ENCODE results near the gene TIMMDC1. TPM values are rescaled to one million over a fixed set of nuclear protein-coding genes. Genes with fewer than 3 reads are reported as not detected.

The TIMMDC1 gene
- total and polyA plus RNA-seq, 8 donors: 26.3 to 165 (median 64.6) TPM

DNA sequence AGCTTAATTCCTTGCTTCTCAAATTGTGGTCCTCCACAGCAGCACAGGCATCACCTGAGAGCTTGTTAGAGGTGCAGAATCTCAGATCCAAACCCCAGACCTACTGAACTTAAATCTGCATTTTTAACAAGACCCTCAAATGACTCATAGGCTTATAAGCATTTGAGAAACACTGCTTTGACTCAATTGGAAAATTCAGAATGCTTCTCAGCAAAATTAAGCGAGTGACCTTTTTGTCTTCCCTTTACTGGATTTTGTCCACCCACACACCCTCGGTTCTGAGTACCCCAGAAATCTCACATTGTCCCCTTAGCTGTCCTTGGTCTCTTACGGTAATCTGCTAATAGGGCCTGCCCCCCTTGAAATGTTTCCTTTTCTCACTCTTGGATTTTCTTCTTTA, 43.2 kb downstream of the TIMMDC1 start:
- WGBS, 5 donors: 70 to 80% (median 77%) methylated on average over 3 of the region's 3 CpGs
- H3K4me1 ChIP-seq: no peaks in the 10 kb centered on the region
- H3K36me3 ChIP-seq: no peaks in the 10 kb centered on the region
- TF ChIP-seq, protein P1, sequence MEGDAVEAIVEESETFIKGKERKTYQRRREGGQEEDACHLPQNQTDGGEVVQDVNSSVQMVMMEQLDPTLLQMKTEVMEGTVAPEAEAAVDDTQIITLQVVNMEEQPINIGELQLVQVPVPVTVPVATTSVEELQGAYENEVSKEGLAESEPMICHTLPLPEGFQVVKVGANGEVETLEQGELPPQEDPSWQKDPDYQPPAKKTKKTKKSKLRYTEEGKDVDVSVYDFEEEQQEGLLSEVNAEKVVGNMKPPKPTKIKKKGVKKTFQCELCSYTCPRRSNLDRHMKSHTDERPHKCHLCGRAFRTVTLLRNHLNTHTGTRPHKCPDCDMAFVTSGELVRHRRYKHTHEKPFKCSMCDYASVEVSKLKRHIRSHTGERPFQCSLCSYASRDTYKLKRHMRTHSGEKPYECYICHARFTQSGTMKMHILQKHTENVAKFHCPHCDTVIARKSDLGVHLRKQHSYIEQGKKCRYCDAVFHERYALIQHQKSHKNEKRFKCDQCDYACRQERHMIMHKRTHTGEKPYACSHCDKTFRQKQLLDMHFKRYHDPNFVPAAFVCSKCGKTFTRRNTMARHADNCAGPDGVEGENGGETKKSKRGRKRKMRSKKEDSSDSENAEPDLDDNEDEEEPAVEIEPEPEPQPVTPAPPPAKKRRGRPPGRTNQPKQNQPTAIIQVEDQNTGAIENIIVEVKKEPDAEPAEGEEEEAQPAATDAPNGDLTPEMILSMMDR (IDR thresholded peaks at IDR 0.05): no peak
- TF ChIP-seq POLR2AphosphoS5 (IDR thresholded peaks at IDR 0.05) (no peak), EP300 (IDR thresholded peaks at IDR 0.05) (no peak), POLR2A (IDR thresholded peaks at IDR 0.05) (no peak)
- H3K4me3 ChIP-seq: no peak overlapping the region
- H3K27me3 ChIP-seq: no peaks in the 10 kb centered on the region
- no peak for DNase-seq
- intact Hi-C loops (cut with DNase I; ENCODE audit: low total_unique reads): no loop called here
- no peak overlapping the region for H3K27ac ChIP-seq
- H3K9me3 ChIP-seq: no peaks in the 10 kb centered on the region

DNA sequence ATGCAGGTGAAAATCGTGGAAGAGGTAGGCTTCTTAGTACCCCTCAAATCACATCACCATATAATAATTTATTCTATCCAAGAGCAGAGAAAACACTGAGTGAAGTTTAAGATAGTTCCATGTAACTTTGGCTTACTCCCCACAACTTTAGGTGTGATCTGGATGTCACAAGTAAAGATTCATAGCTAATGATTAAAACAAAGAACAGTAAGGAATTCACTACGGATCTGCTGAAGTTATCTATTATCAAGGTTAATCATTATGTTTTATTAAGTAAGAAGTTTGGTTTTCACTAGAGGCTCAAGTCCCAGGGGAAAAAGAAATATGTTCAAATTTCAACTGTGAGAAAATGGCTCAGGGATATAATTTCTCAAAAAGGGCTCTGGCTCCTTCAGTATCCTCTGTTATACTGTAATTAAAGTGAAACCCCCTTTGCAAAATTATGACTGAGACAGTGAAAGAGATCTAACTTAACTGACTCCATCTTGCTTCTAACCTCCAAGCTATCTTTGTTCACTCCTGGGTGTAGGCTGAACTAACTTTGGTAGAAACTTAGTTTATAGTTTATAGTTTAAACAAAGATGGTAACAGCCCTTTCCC, 43.9 kb downstream of the TIMMDC1 start:
- no peaks in the 10 kb centered on the region for H3K36me3 ChIP-seq
- no peaks in the 10 kb centered on the region for H3K4me1 ChIP-seq
- intact Hi-C loops (cut with DNase I; ENCODE audit: low total_unique reads): no loop called here
- TF ChIP-seq POLR2A (IDR thresholded peaks at IDR 0.05) (no peak), EP300 (IDR thresholded peaks at IDR 0.05) (no peak), POLR2AphosphoS5 (IDR thresholded peaks at IDR 0.05) (no peak)
- TF ChIP-seq, protein P1 (IDR thresholded peaks at IDR 0.05): no peak
- DNase-seq: no peak
- H3K9me3 ChIP-seq: no peaks in the 10 kb centered on the region
- no peaks in the 10 kb centered on the region for H3K27me3 ChIP-seq
- H3K27ac ChIP-seq: no peak overlapping the region
- 60 to 72% (median 67%) methylated on average over 2 of the region's 2 CpGs for WGBS, 5 donors
- H3K4me3 ChIP-seq: no peak overlapping the region

DNA sequence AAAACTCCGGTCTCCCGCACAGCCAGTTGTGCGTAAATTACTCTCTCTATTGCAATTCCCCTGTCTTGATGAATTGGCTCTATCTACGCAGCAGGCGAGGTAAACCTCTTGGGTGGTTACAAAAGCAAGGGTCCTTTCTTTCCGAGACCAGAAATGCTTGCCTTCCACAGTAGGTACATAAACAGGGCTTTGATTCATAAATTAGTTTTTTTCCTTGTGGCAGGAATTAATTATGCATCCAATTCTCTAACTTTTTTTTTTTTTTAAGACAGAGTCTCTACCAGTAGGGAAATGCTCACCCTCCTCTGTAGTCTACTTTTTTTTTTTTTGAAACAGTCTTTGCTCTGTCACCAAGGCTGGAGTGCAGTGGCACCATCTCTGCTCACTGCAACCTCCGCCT, 44.8 kb downstream of the TIMMDC1 start:
- no peak overlapping the region for H3K27ac ChIP-seq

DNA sequence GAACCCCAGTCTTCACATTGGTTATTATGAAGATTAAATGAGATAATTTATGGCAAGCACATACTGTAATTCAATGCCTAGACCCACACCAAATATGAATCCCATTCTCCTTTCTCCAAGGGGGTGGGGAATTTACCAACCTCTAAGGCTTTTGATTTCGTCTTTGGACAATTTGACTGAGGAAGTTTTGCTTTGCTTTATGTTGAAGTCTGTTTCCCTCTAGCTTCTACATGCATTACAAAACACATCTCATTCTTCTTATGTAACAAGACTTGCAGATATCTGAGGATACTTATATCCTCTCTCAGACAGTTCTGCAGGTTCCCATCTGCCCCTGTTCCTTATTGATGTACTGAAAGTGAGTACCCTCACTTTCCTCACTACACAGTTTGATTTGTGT, 48.9 kb downstream of the TIMMDC1 start:
- Histone ChIP-seq H3K4me1 (no peaks in the 10 kb centered on the region), H3K36me3 (no peaks in the 10 kb centered on the region), H3K4me3 (no peak overlapping the region), H3K27ac (no peak overlapping the region), H3K9me3 (no peaks in the 10 kb centered on the region), H3K27me3 (no peaks in the 10 kb centered on the region)
- DNase-seq: no peak
- TF ChIP-seq EP300 (IDR thresholded peaks at IDR 0.05): no peak
- TF ChIP-seq, protein P1 (IDR thresholded peaks at IDR 0.05): no peak
- TF ChIP-seq POLR2A (IDR thresholded peaks at IDR 0.05): no peak
- TF ChIP-seq POLR2AphosphoS5 (IDR thresholded peaks at IDR 0.05): no peak
- 83 to 92% (median 85%) methylated on average over 1 of the region's 1 CpG for WGBS, 5 donors
- intact Hi-C loops (cut with DNase I; ENCODE audit: low total_unique reads): no loop called here

More for the DNA sequence above, 44.8 kb downstream of the TIMMDC1 start:
- TF ChIP-seq POLR2A (IDR thresholded peaks at IDR 0.05) (no peak), POLR2AphosphoS5 (IDR thresholded peaks at IDR 0.05) (no peak), EP300 (IDR thresholded peaks at IDR 0.05) (no peak)
- TF ChIP-seq, protein P1 (IDR thresholded peaks at IDR 0.05): no peak
- no peak for DNase-seq
- H3K4me3 ChIP-seq: no peak overlapping the region
- intact Hi-C loops (cut with DNase I; ENCODE audit: low total_unique reads): no loop called here
- H3K27me3 ChIP-seq: no peaks in the 10 kb centered on the region
- WGBS, 5 donors: 82 to 94% (median 87%) methylated on average over 7 of the region's 7 CpGs
- H3K4me1 ChIP-seq: no peaks in the 10 kb centered on the region
- no peaks in the 10 kb centered on the region for H3K36me3 ChIP-seq
- H3K9me3 ChIP-seq: no peaks in the 10 kb centered on the region

Measured in stomach (tissue), 9 donors.